ENCODE measurements around the gene TEX261.

TEX261 gene

DNA sequence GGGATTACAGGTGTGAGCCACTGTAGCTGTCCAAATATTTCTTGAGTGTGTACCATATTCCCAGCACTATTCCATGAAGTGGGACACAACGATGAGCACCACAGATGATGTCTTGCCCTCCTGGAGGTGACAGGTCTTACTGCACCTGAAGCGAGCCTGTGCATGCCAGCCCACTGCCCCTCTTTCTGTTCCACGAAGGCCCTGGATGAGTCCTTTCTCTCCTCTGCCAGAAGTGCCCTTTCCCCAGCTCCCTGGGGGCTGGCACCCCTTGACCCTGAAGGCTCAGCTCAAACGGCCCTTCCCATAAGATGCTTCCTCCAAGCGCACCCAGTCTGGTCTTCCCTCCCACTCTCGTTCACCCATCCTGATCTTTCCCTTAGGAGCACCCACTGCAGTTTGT lies 53.5 kb downstream of the TEX261 start:
- no peak for TF ChIP-seq CTCF (IDR thresholded peaks at IDR 0.05; ENCODE audit: low read depth, low read length)
- in situ Hi-C loops (cut with HindIII; ENCODE audit: low sequenced_read_pairs), result no loop called here
- no peak overlapping the region for H3K4me3 ChIP-seq (ENCODE audit: low read depth, low read length)
- DNase-seq (ENCODE audit: low read depth, low spot score), result no peak

DNA sequence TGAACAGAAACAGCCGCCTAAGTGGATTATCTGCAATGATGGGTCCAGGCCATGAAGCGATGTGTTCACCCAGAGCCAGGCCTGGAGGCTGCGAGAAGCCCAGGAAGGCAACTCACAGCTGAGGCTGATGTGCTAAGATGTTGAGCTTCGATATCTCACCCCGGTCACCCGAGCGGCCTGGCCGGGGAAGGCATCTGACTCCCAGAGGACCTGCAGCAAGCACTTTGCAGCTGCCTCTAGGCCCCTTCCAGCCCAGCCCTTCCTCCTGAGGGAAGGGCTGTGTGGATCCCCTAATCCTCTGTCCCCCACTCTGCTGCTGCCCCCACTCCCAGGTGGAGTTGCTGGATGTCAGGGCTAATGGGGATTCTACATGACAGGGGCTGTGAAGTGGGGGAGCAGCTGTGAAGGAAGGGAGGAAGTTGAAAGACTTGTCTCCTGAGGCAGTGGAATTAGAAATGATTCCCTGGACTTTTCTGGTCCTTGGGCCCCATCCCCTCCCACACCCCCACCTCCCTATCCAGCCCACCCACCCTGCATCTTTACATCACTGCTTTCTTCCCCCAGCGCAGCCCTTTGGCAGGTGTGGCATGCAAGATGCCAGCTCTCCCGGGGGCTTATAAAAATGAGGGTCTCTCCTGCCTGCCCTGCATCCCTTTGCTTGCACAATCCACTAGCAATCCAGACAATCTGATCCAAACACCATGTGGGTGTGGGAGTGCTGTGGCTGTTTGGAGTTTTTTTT lies 54.7 kb downstream of the TEX261 start:
- no peak for TF ChIP-seq CTCF (IDR thresholded peaks at IDR 0.05; ENCODE audit: low read depth, low read length)
- in situ Hi-C loops (cut with HindIII; ENCODE audit: low sequenced_read_pairs), result no loop called here
- no peak overlapping the region for H3K4me3 ChIP-seq (ENCODE audit: low read depth, low read length)
- no peak for DNase-seq (ENCODE audit: low read depth, low spot score)

DNA sequence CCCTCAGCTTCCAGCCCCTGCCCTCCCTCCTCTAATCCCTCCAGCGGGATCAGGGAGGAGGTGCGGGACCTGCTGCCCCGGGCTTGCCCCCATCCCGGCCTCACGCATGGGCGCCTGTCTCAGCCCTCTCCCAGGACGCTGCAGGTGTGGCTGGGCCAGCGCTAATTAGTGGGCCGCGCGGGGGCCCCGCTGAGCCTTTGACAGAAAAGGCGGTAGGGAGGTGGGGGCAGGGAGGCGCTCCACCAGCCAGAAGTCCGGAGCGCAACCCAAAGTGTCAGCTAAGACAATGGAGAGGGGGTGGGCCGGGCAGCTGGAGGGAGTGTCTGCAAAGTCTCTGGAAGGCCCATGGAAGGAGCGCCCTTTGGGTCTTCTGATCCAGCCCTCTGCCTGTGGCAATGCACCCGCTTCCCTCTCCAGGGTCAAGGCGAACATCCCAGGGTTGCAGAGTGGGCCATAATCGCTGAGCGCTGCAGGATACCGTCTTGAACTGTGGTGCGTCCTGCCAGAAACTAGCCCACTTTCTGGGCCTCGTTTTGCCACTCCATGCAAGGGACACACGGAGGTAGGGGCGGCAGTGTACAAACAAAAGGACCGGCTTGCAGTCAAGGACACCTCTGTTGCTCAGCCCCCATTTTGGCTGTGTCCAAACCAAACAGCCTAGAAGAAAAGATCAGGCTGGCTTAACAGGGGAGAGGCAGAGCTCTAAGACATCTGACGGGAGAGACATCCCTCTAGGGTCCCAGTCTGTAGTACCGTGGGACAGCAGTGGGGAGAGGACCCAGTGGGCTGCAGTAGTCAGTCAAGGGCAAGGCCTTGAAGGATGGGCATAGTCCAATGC lies 55.5 kb downstream of the TEX261 start:
- no peak for TF ChIP-seq CTCF (IDR thresholded peaks at IDR 0.05; ENCODE audit: low read depth, low read length)

GRCh38 chr2:70938586-70938950 lies 56.1 kb downstream of the TEX261 start:
- no peak for TF ChIP-seq CTCF (IDR thresholded peaks at IDR 0.05; ENCODE audit: low read depth, low read length)
- in situ Hi-C loops (cut with HindIII; ENCODE audit: low sequenced_read_pairs), result no loop called here
- DNase-seq (ENCODE audit: low read depth, low spot score), result no peak
- H3K4me3 ChIP-seq (ENCODE audit: low read depth, low read length), result no peak overlapping the region

More for the DNA sequence above, 55.5 kb downstream of the TEX261 start:
- no peak overlapping the region for H3K4me3 ChIP-seq (ENCODE audit: low read depth, low read length)
- no peak for DNase-seq (ENCODE audit: low read depth, low spot score)
- in situ Hi-C loops (cut with HindIII; ENCODE audit: low sequenced_read_pairs), result no loop called here

- no peak overlapping the region for H3K4me3 ChIP-seq (ENCODE audit: low read depth, low read length)
- TF ChIP-seq CTCF (IDR thresholded peaks at IDR 0.05; ENCODE audit: low read depth, low read length), result no peak
- DNase-seq (ENCODE audit: low read depth, low spot score), result no peak
- in situ Hi-C loops (cut with HindIII; ENCODE audit: low sequenced_read_pairs), result no loop called here
Measured at GRCh38 chr2:70937866-70938585, 56.6 kb downstream of the TEX261 start.

- no peak overlapping the region for H3K4me3 ChIP-seq (ENCODE audit: low read depth, low read length)
- in situ Hi-C loops (cut with HindIII; ENCODE audit: low sequenced_read_pairs), result no loop called here
- DNase-seq (ENCODE audit: low read depth, low spot score), result no peak
- TF ChIP-seq CTCF (IDR thresholded peaks at IDR 0.05; ENCODE audit: low read depth, low read length), result no peak
Measured at GRCh38 chr2:70936979-70937811, 57.5 kb downstream of the TEX261 start.

Data from astrocyte of the spinal cord (primary cell).